ENCODE measurements around the gene CRNKL1.

Gene CRNKL1

DNA sequence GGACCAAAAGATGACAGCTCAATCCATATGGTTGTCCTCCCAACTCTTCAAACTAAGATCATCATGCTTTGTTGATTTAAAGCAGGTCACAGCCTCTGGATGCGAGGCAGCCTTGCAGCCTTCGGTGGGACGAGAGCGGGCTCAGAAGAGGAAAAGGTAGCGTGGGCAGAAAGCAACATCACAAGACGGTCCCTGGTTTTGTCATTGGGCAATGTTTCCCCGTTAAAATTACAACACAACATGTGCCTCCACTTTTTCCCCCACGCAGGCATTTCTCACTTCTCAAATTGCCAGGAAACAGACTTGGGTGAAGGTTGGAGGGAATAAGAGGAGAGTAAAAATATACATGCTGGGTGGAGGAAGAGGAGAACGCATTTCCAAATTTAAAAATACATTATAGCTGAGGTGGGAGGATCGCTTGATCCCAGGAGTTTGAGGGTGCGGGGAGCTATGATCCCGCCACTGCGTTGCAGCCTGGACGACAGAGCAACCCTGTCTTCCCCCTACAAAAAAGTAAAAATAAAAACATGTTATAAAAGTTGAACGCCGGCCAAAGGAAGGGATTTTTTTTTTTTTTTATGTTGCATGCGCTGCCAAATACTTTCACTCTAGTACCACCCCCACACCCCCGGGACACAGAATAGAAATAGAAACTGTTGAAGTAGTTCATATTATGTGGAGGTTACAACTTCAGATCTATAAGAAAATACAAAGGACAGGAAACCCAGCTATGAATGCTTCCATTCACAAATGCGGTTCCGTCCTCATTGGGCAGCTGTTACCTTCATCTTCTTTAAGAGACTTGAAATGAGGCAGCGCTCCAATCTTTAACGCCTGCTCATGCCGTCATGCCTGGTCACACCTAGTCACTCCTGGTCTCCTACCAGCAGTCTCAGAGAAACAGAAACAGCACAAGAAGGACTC lies 49.0 kb downstream of the CRNKL1 start:
- H3K27ac ChIP-seq = no peak overlapping the region
- TF ChIP-seq ZFX (IDR thresholded peaks at IDR 0.05) = no peak
- TF ChIP-seq, protein P1, sequence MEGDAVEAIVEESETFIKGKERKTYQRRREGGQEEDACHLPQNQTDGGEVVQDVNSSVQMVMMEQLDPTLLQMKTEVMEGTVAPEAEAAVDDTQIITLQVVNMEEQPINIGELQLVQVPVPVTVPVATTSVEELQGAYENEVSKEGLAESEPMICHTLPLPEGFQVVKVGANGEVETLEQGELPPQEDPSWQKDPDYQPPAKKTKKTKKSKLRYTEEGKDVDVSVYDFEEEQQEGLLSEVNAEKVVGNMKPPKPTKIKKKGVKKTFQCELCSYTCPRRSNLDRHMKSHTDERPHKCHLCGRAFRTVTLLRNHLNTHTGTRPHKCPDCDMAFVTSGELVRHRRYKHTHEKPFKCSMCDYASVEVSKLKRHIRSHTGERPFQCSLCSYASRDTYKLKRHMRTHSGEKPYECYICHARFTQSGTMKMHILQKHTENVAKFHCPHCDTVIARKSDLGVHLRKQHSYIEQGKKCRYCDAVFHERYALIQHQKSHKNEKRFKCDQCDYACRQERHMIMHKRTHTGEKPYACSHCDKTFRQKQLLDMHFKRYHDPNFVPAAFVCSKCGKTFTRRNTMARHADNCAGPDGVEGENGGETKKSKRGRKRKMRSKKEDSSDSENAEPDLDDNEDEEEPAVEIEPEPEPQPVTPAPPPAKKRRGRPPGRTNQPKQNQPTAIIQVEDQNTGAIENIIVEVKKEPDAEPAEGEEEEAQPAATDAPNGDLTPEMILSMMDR (conservative IDR thresholded peaks at IDR 0.05) = no peak

DNA sequence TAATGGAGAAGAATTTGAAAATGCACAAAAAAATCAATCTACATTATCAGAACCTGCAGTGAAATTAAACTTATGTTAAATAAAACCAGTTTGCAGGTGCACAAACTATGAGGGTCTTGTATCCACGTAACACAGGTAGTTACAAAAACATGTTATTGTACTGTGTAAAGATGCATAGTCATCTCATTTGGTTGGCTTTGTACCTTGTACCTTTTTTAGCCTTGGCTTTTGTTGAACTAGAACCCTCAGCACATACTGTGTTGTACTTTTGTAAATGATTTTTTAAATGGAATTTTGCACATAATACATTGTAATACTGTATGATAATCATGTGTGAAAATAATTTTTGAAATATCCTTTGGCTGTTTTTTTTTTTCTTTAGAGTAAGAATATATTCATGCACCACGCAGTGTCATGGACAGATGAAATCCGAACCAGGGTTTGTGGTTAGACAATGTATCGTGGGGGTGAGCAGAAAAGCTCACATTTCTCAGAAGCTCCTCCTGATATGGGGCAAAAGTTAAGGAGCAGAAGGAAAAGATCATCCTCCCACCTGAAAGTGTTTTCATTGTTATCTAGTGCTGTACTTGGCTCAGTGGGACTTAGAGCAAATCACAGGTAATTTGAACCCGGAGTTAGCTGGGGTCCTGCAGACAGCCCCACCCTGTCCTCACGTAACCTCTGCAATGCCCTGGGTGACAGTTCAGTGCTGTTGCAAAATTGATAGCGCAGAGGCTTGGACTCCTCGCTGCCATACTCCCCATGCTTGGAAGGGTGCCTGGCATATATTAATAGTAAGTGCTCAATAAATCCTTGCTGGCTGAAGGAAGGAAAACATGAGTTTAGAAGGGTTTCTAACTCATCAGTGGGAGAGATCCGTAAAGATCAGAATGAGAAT lies 49.9 kb downstream of the CRNKL1 start:
- TF ChIP-seq, protein P1 (conservative IDR thresholded peaks at IDR 0.05) = no peak
- TF ChIP-seq ZFX (IDR thresholded peaks at IDR 0.05) = no peak
- H3K27ac ChIP-seq = no peak overlapping the region

DNA sequence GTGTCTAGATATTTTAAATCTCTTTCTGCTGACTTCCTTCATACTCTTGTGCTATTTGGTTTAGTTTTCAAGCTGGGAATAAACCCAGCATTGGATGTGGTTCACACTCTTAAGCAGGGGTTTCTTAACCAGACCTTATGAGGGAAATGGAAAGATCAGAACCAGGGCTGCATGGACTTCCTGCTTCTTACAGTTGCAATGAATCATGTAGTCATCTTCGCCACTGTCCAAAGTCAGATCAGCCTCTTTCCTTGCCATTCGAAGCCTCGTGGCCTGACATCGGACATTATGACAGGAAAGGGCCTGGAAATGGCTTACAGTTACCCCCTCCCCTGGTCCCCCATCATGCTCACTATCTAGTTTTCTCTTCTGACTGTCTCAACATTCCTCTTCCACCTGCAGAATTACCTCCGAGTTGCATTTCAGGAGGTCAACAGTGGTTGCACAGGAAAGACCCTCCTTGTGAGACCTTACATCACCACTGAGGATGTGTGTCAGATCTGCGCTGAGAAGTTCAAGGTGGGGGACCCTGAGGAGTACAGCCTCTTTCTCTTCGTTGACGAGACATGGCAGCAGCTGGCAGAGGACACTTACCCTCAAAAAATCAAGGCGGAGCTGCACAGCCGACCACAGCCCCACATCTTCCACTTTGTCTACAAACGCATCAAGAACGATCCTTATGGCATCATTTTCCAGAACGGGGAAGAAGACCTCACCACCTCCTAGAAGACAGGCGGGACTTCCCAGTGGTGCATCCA lies 51.9 kb downstream of the CRNKL1 start:
- H3K27ac ChIP-seq = peak overlapping the region; percentile 83
- no peak for TF ChIP-seq ZFX (IDR thresholded peaks at IDR 0.05)
- TF ChIP-seq, protein P1 (conservative IDR thresholded peaks at IDR 0.05) = no peak

DNA sequence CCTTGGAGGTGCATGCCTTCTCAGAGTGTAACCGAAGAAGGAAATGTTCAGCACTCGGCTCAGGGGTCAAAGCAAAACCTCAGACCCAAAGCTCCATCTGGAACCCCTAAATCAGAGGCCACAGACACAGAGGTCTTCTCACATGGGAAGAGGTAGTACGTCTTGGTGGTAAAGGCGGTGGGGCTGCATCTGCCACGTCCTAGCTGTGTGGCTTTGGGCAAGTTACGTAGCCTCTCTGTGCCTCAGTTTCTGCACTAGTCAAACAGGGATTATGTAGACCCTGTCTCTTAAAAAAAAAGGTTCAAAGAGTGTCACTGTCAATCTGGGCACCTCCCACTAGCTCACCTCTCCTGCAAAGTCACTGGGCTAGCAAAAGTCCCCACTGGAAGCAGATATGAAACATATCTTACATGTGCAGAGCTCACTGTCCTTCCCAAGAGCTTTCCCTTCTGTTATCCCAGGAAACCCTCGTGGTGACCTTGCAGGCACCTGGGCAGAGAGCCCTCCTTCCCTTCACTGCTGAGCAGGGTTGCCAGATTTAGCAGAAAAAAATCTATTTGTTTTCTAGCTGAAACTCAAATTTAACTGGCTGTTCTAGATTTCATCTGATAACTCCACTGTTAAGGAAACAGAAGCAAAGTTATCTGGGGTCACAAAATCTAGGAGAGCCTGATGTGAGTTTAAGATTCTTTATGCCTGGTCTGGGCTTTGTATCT lies 53.1 kb downstream of the CRNKL1 start:
- peak overlapping the region; percentile 83 for H3K27ac ChIP-seq
- no peak for TF ChIP-seq ZFX (IDR thresholded peaks at IDR 0.05)
- TF ChIP-seq, protein P1 (conservative IDR thresholded peaks at IDR 0.05) = no peak

DNA sequence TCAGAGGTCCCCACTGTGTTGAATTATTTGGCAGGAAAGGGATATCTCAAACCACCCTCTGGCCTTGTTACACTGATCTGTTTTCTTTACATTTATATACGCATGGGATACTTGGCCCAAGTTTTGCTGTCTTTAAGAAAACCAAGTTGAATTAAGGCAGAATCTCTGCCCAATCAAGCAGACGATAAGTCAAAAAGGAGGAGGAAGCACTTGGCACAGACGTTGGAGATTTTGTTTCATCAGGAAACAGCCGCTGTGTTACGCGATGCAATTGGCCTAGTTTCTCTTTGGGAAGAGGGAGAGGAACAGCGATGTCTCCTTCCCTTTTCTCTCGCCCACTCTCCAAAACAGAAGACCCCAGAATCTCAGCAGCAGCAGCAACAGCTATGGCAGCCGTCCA lies 55.3 kb downstream of the CRNKL1 start:
- H3K27ac ChIP-seq = peak overlapping the region; percentile 26; the same call in 1 of the 2 replicates
- TF ChIP-seq ZFX (IDR thresholded peaks at IDR 0.05) = no peak
- TF ChIP-seq, protein P1 (conservative IDR thresholded peaks at IDR 0.05) = no peak

DNA sequence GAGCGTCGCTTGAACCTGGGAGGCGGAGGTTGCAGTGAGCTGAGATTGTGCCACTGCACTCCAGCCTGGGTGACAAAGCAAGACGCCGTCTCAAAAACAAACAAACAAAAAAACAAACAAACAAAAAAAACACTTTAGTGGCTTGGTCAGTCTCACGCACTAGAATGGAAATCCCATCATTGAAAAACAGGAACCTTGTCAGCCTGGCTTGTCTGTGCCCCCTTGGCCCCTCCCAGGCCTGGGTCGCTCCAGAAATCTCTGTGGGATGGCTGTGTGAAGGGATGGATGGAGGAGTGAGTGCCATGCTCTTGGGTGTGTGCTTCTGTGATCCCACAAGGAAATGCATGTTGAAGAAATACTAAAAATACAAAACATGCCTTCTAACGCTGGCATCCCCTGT lies 56.0 kb downstream of the CRNKL1 start:
- peak overlapping the region; percentile 26; the same call in 1 of the 2 replicates for H3K27ac ChIP-seq
- no peak for TF ChIP-seq ZFX (IDR thresholded peaks at IDR 0.05)
- TF ChIP-seq, protein P1 (conservative IDR thresholded peaks at IDR 0.05) = no peak

Measured in C4-2B (cell line).